HEK293 (cell line): Measurements from ENCODE around the gene HPCAL1.

Experiments used
- CTCF ChIA-PET: fragments of 350-600 bp; formaldehyde crosslinking; extraction: SDS; loops from one replicate; lab custom pipeline; 2021; ENCODE audit warnings: antibody characterized with exemption; lab: Yijun Ruan, JAX
- POLR2A ChIA-PET: fragments of 300-600 bp; formaldehyde crosslinking; extraction: SDS; loops from one replicate; lab custom pipeline; 2020; ENCODE audit warnings: antibody characterized with exemption, inconsistent platforms; lab: Yijun Ruan, JAX
- H3K27ac ChIP-seq: fragments of 200-500 bp; sonication (Bioruptor generic); 2 replicates; pipeline ENCODE4 v1.5.1; 2014; ENCODE audit warnings: low read depth, low read length, control low read depth, inconsistent platforms; ENCODE audit errors: extremely low read depth
- H3K36me3 ChIP-seq, 2 experiments: fragments of 200-500 bp in 1 of 2; sonication (Bioruptor generic) in 1 of 2; 1 replicate in 1 of 2; 2 replicates in 1 of 2; pipeline ENCODE4 v1.5.1; 2014 to 2017; ENCODE audit warnings: inconsistent platforms in 2 of 2, low read length in 2 of 2; ENCODE audit not compliant: control insufficient read depth in 2 of 2, insufficient read depth in 1 of 2
- H3K4me1 ChIP-seq: fragments of 200-500 bp; sonication (Bioruptor generic); 2 replicates; pipeline ENCODE4 v1.5.1; 2014; ENCODE audit warnings: mild to moderate bottlenecking, low read length, inconsistent platforms; ENCODE audit not compliant: control insufficient read depth, insufficient read depth
- H3K4me3 ChIP-seq: 2 replicates; pipeline ENCODE4 v1.5.1; 2011; ENCODE audit warnings: low read depth, mild to moderate bottlenecking, control low read depth, low read length, moderate library complexity
- H3K9me3 ChIP-seq: fragments of 200-500 bp; sonication (Bioruptor generic); 2 replicates; pipeline ENCODE4 v1.5.1; 2014; ENCODE audit warnings: low read depth, low read length, inconsistent platforms; ENCODE audit not compliant: control insufficient read depth, insufficient read depth
- IKZF3 ChIP-seq: fragments of 450-650 bp; IDR thresholded peaks from 2 replicates; pipeline ENCODE4 v1.5.0; 2018; ENCODE audit warnings: missing biosample characterization, mild to moderate bottlenecking, missing genetic modification characterization, moderate library complexity
- SETDB1 ChIP-seq: IDR thresholded peaks from one replicate; pipeline ENCODE4 v1.6.1; 2017; ENCODE audit warnings: mild to moderate bottlenecking, low read length, moderate library complexity, mixed read lengths; ENCODE audit not compliant: insufficient read length
- ZBTB44 ChIP-seq: fragments of 450-650 bp; IDR thresholded peaks from 2 replicates; pipeline ENCODE4 v1.5.1; 2018; ENCODE audit warnings: missing biosample characterization, mild to moderate bottlenecking, missing genetic modification characterization
- ZNF112 ChIP-seq: fragments of 450-650 bp; formaldehyde crosslinking; IDR thresholded peaks from 2 replicates; pipeline ENCODE4 v1.5.0; 2017; ENCODE audit warnings: missing biosample characterization, missing genetic modification characterization
- ZNF157 ChIP-seq: fragments of 450-650 bp; formaldehyde crosslinking; IDR thresholded peaks from 2 replicates; pipeline ENCODE4 v1.5.1; 2016; ENCODE audit warnings: missing biosample characterization, missing genetic modification characterization
- ZNF174 ChIP-seq: fragments of 450-650 bp; formaldehyde crosslinking; IDR thresholded peaks from 2 replicates; pipeline ENCODE4 v1.5.0; 2017; ENCODE audit warnings: missing biosample characterization, mild to moderate bottlenecking, missing genetic modification characterization
- ZNF211 ChIP-seq: fragments of 450-650 bp; formaldehyde crosslinking; IDR thresholded peaks from 2 replicates; pipeline ENCODE4 v1.5.1; 2016; ENCODE audit warnings: low read depth, missing biosample characterization, missing genetic modification characterization
- ZNF26 ChIP-seq: fragments of 450-650 bp; formaldehyde crosslinking; IDR thresholded peaks from 2 replicates; pipeline ENCODE4 v1.5.1; 2016; ENCODE audit warnings: missing biosample characterization, missing genetic modification characterization
- ZNF335 ChIP-seq: fragments of 450-650 bp; formaldehyde crosslinking; conservative IDR thresholded peaks from 2 replicates; pipeline ENCODE4 v1.5.1; 2016; ENCODE audit warnings: missing biosample characterization, missing genetic modification characterization
- ZNF366 ChIP-seq: fragments of 450-650 bp; formaldehyde crosslinking; conservative IDR thresholded peaks from 2 replicates; pipeline ENCODE4 v1.5.1; 2016; ENCODE audit warnings: missing biosample characterization, missing genetic modification characterization
- ZNF513 ChIP-seq: fragments of 450-650 bp; IDR thresholded peaks from 2 replicates; pipeline ENCODE4 v1.5.1; 2018; ENCODE audit warnings: missing biosample characterization, missing genetic modification characterization
- ZNF548 ChIP-seq: fragments of 450-650 bp; formaldehyde crosslinking; IDR thresholded peaks from 2 replicates; pipeline ENCODE4 v1.5.1; 2016; ENCODE audit warnings: missing biosample characterization, missing genetic modification characterization
- ZNF660 ChIP-seq: fragments of 450-650 bp; IDR thresholded peaks from 2 replicates; pipeline ENCODE4 v1.5.1; 2018; ENCODE audit warnings: missing biosample characterization, mild to moderate bottlenecking, missing genetic modification characterization
- ZNF670 ChIP-seq: fragments of 450-650 bp; formaldehyde crosslinking; IDR thresholded peaks from 2 replicates; pipeline ENCODE4 v1.5.1; 2016; ENCODE audit warnings: missing biosample characterization, missing genetic modification characterization, low read depth
- ZNF791 ChIP-seq: fragments of 450-650 bp; formaldehyde crosslinking; IDR thresholded peaks from 2 replicates; pipeline ENCODE4 v1.5.1; 2016; ENCODE audit warnings: missing biosample characterization, missing genetic modification characterization
- ZNF830 ChIP-seq: fragments of 450-650 bp; IDR thresholded peaks from 2 replicates; pipeline ENCODE4 v1.5.0; 2018; ENCODE audit warnings: missing biosample characterization, missing genetic modification characterization, low read depth, mild to moderate bottlenecking, moderate library complexity
- ZSCAN30 ChIP-seq: fragments of 450-650 bp; IDR thresholded peaks from 2 replicates; pipeline ENCODE4 v1.5.1; 2018; ENCODE audit warnings: missing biosample characterization, mild to moderate bottlenecking, missing genetic modification characterization, moderate library complexity
- TF ChIP-seq, protein P1 (sequence below): fragments of 450-650 bp; formaldehyde crosslinking; IDR thresholded peaks from 2 replicates; pipeline ENCODE4 v1.5.1; 2016; ENCODE audit warnings: missing biosample characterization, missing genetic modification characterization
- TF ChIP-seq, protein P2 (sequence below): fragments of 450-650 bp; formaldehyde crosslinking; IDR thresholded peaks from 2 replicates; pipeline ENCODE4 v1.5.1; 2017; ENCODE audit warnings: missing biosample characterization, missing genetic modification characterization
- TF ChIP-seq, protein P3 (sequence below): fragments of 450-650 bp; formaldehyde crosslinking; IDR thresholded peaks from 2 replicates; pipeline ENCODE4 v1.5.1; 2016; ENCODE audit warnings: missing biosample characterization, missing genetic modification characterization

The HPCAL1 gene

GRCh38 chr2:10310309-10310888 is 7.7 kb downstream of the HPCAL1 start:
- Histone ChIP-seq H3K27ac (no peak overlapping the region), H3K36me3 (peaks cover 0 to 12% of the 10 kb centered on the region in 2 experiments; a peak in 1 of 3 replicates), H3K9me3 (no peaks in the 10 kb centered on the region), H3K4me3 (no peak overlapping the region), H3K4me1 (no peaks in the 10 kb centered on the region)
- POLR2A ChIA-PET: no interaction called here
- TF ChIP-seq ZNF548 (tag by site-specific recombination) (no peak), SETDB1 (no peak), ZNF26 (no peak), ZNF513 (tag by site-specific recombination) (no peak), ZNF366 (tag by site-specific recombination) (no peak), ZBTB44 (no peak), ZSCAN30 (tag by site-specific recombination) (no peak), ZNF174 (tag by site-specific recombination) (no peak), ZNF157 (tag by site-specific recombination) (no peak), ZNF211 (tag by site-specific recombination) (no peak), ZNF335 (no peak), ZNF791 (no peak), ZNF660 (tag by site-specific recombination) (no peak), ZNF112 (tag by site-specific recombination) (no peak), IKZF3 (tag by site-specific recombination) (no peak), ZNF830 (tag by site-specific recombination) (no peak), ZNF670 (no peak)
- TF ChIP-seq, protein P1, sequence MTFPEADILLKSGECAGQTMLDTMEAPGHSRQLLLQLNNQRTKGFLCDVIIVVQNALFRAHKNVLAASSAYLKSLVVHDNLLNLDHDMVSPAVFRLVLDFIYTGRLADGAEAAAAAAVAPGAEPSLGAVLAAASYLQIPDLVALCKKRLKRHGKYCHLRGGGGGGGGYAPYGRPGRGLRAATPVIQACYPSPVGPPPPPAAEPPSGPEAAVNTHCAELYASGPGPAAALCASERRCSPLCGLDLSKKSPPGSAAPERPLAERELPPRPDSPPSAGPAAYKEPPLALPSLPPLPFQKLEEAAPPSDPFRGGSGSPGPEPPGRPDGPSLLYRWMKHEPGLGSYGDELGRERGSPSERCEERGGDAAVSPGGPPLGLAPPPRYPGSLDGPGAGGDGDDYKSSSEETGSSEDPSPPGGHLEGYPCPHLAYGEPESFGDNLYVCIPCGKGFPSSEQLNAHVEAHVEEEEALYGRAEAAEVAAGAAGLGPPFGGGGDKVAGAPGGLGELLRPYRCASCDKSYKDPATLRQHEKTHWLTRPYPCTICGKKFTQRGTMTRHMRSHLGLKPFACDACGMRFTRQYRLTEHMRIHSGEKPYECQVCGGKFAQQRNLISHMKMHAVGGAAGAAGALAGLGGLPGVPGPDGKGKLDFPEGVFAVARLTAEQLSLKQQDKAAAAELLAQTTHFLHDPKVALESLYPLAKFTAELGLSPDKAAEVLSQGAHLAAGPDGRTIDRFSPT (tag by site-specific recombination): no peak
- TF ChIP-seq, protein P2, sequence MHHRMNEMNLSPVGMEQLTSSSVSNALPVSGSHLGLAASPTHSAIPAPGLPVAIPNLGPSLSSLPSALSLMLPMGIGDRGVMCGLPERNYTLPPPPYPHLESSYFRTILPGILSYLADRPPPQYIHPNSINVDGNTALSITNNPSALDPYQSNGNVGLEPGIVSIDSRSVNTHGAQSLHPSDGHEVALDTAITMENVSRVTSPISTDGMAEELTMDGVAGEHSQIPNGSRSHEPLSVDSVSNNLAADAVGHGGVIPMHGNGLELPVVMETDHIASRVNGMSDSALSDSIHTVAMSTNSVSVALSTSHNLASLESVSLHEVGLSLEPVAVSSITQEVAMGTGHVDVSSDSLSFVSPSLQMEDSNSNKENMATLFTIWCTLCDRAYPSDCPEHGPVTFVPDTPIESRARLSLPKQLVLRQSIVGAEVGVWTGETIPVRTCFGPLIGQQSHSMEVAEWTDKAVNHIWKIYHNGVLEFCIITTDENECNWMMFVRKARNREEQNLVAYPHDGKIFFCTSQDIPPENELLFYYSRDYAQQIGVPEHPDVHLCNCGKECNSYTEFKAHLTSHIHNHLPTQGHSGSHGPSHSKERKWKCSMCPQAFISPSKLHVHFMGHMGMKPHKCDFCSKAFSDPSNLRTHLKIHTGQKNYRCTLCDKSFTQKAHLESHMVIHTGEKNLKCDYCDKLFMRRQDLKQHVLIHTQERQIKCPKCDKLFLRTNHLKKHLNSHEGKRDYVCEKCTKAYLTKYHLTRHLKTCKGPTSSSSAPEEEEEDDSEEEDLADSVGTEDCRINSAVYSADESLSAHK (tag by site-specific recombination): no peak
- TF ChIP-seq, protein P3, sequence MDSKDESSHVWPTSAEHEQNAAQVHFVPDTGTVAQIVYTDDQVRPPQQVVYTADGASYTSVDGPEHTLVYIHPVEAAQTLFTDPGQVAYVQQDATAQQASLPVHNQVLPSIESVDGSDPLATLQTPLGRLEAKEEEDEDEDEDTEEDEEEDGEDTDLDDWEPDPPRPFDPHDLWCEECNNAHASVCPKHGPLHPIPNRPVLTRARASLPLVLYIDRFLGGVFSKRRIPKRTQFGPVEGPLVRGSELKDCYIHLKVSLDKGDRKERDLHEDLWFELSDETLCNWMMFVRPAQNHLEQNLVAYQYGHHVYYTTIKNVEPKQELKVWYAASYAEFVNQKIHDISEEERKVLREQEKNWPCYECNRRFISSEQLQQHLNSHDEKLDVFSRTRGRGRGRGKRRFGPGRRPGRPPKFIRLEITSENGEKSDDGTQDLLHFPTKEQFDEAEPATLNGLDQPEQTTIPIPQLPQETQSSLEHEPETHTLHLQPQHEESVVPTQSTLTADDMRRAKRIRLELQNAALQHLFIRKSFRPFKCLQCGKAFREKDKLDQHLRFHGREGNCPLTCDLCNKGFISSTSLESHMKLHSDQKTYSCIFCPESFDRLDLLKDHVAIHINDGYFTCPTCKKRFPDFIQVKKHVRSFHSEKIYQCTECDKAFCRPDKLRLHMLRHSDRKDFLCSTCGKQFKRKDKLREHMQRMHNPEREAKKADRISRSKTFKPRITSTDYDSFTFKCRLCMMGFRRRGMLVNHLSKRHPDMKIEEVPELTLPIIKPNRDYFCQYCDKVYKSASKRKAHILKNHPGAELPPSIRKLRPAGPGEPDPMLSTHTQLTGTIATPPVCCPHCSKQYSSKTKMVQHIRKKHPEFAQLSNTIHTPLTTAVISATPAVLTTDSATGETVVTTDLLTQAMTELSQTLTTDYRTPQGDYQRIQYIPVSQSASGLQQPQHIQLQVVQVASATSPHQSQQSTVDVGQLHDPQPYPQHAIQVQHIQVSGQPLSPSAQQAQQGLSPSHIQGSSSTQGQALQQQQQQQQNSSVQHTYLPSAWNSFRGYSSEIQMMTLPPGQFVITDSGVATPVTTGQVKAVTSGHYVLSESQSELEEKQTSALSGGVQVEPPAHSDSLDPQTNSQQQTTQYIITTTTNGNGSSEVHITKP (tag by site-specific recombination): no peak
- TF ChIP-seq, all 188 proteins: peak for 0
- CTCF ChIA-PET: interaction anchor here (0.7 kb wide), 1 partner anchor 105 kb away, joined by 3 read pairs; no protein-coding TSS in a partner anchor
